KMS-11 (cell line): Measurements from ENCODE around the gene RAB21.

Experiments used
- H2AFZ ChIP-seq: fragments of 200-600 bp; sonication (generic); 2 replicates; pipeline ENCODE4 v1.6.1; 2016; ENCODE audit warnings: antibody characterized with exemption, mixed run types, low read depth
- H3K27ac ChIP-seq: fragments of 200-600 bp; sonication (generic); 2 replicates; pipeline ENCODE4 v1.6.1; 2016; ENCODE audit warnings: mild to moderate bottlenecking, mixed run types
- H3K27me3 ChIP-seq: fragments of 200-600 bp; sonication (generic); 2 replicates; pipeline ENCODE4 v1.6.1; 2017; ENCODE audit warnings: mild to moderate bottlenecking, low read depth, mixed run types, moderate library complexity; ENCODE audit not compliant: insufficient read depth
- H3K36me3 ChIP-seq: fragments of 200-600 bp; sonication (generic); 2 replicates; pipeline ENCODE4 v1.6.1; 2017; ENCODE audit warnings: mild to moderate bottlenecking, mixed run types; ENCODE audit not compliant: insufficient read depth
- H3K4me1 ChIP-seq: fragments of 200-600 bp; sonication (generic); 2 replicates; pipeline ENCODE4 v1.6.1; 2016; ENCODE audit warnings: mild to moderate bottlenecking, low read depth, mixed run types; ENCODE audit not compliant: poor library complexity, severe bottlenecking
- H3K4me2 ChIP-seq: fragments of 200-600 bp; sonication (generic); 2 replicates; pipeline ENCODE4 v1.7.0; 2016; ENCODE audit warnings: mild to moderate bottlenecking, mixed run types
- H3K4me3 ChIP-seq: fragments of 200-600 bp; sonication (generic); IDR thresholded peaks from 2 replicates; pipeline ENCODE4 v1.6.1; 2017; ENCODE audit warnings: low read depth, low read length, mixed read lengths; ENCODE audit not compliant: insufficient read depth
- H3K79me2 ChIP-seq: fragments of 200-600 bp; sonication (generic); 2 replicates; pipeline ENCODE4 v1.6.1; 2016; ENCODE audit warnings: low read depth, mixed run types; ENCODE audit not compliant: insufficient read depth
- H3K9ac ChIP-seq: fragments of 200-600 bp; sonication (generic); 2 replicates; pipeline ENCODE4 v1.6.1; 2016; ENCODE audit warnings: mild to moderate bottlenecking, mixed run types
- H4K20me1 ChIP-seq: fragments of 200-600 bp; sonication (generic); 2 replicates; pipeline ENCODE4 v1.6.1; 2016; ENCODE audit warnings: mild to moderate bottlenecking, mixed run types; ENCODE audit not compliant: insufficient read depth
- CTCF ChIP-seq: fragments of 200-600 bp; sonication (generic); conservative IDR thresholded peaks from 2 replicates; pipeline ENCODE4 v1.6.1; 2017; ENCODE audit warnings: low read depth, mild to moderate bottlenecking, antibody characterized with exemption, low read length, moderate library complexity, mixed read lengths

Gene RAB21

GRCh38 chr12:71718611-71719010, 36.1 kb upstream of the RAB21 start:
- Histone ChIP-seq H3K9ac (no peak overlapping the region), H2AFZ (no peak overlapping the region), H3K4me2 (no peak overlapping the region), H4K20me1 (no peaks in the 10 kb centered on the region), H3K27me3 (no peaks in the 10 kb centered on the region), H3K79me2 (no peaks in the 10 kb centered on the region), H3K27ac (no peak overlapping the region), H3K36me3 (no peaks in the 10 kb centered on the region), H3K4me3 (no peak overlapping the region), H3K4me1 (no peaks in the 10 kb centered on the region)
- no peak for TF ChIP-seq CTCF

GRCh38 chr12:71719647-71720370, 34.9 kb upstream of the RAB21 start:
- H3K79me2 ChIP-seq: no peaks in the 10 kb centered on the region
- no peak overlapping the region for H3K9ac ChIP-seq
- H3K4me1 ChIP-seq: no peaks in the 10 kb centered on the region
- H3K27ac ChIP-seq: no peak overlapping the region
- no peaks in the 10 kb centered on the region for H4K20me1 ChIP-seq
- no peak for TF ChIP-seq CTCF
- no peak overlapping the region for H3K4me2 ChIP-seq
- no peak overlapping the region for H2AFZ ChIP-seq
- no peaks in the 10 kb centered on the region for H3K27me3 ChIP-seq
- H3K4me3 ChIP-seq: no peak overlapping the region
- no peaks in the 10 kb centered on the region for H3K36me3 ChIP-seq

- Histone ChIP-seq H3K27ac (no peak overlapping the region), H3K4me1 (no peaks in the 10 kb centered on the region), H3K27me3 (no peaks in the 10 kb centered on the region), H3K4me3 (no peak overlapping the region), H3K4me2 (no peak overlapping the region), H3K9ac (no peak overlapping the region), H3K36me3 (no peaks in the 10 kb centered on the region), H3K79me2 (no peaks in the 10 kb centered on the region), H4K20me1 (no peaks in the 10 kb centered on the region), H2AFZ (no peak overlapping the region)
- TF ChIP-seq CTCF: no peak
Measured at GRCh38 chr12:71721783-71722505, 32.7 kb upstream of the RAB21 start.

GRCh38 chr12:71725011-71725410, 29.7 kb upstream of the RAB21 start:
- Histone ChIP-seq H3K4me3 (no peak overlapping the region), H4K20me1 (no peaks in the 10 kb centered on the region), H3K27me3 (no peaks in the 10 kb centered on the region), H3K27ac (no peak overlapping the region), H3K4me1 (no peaks in the 10 kb centered on the region), H2AFZ (no peak overlapping the region), H3K4me2 (no peak overlapping the region), H3K79me2 (no peaks in the 10 kb centered on the region), H3K9ac (no peak overlapping the region), H3K36me3 (no peaks in the 10 kb centered on the region)
- TF ChIP-seq CTCF: no peak
